MM.1S (cell line): Measurements from ENCODE around the gene CADM4.

Experiments
- DNase-seq: peaks from one replicate; pipeline ENCODE4 v3.0.0-alpha.2; 2015
- H2AFZ ChIP-seq: fragments of 300-600 bp; sonication (generic); 2 replicates; pipeline ENCODE4 v1.6.0; 2016; ENCODE audit warnings: antibody characterized with exemption, low read length
- H3F3A ChIP-seq: fragments of 300-600 bp; sonication (generic); 2 replicates; pipeline ENCODE4 v1.6.1; 2016; ENCODE audit warnings: mild to moderate bottlenecking, antibody characterized with exemption, low read length, moderate library complexity, mixed read lengths; ENCODE audit not compliant: insufficient read depth
- H3K27ac ChIP-seq: fragments of 300-600 bp; sonication (generic); 2 replicates; pipeline ENCODE4 v1.5.1; 2016; ENCODE audit warnings: mild to moderate bottlenecking, low read length
- H3K27me3 ChIP-seq: fragments of 300-600 bp; sonication (generic); replicated peaks from 2 replicates; pipeline ENCODE4 v1.6.0; 2016; ENCODE audit warnings: low read length; ENCODE audit not compliant: insufficient read depth
- H3K36me3 ChIP-seq: fragments of 300-600 bp; sonication (generic); replicated peaks from 2 replicates; pipeline ENCODE4 v1.6.1; 2016; ENCODE audit warnings: mild to moderate bottlenecking, low read length, mixed read lengths; ENCODE audit not compliant: insufficient read depth
- H3K4me1 ChIP-seq: fragments of 300-600 bp; sonication (generic); 2 replicates; pipeline ENCODE4 v1.6.1; 2016; ENCODE audit warnings: low read length, mixed read lengths
- H3K4me2 ChIP-seq: fragments of 300-600 bp; sonication (generic); 2 replicates; pipeline ENCODE4 v1.6.0; 2016; ENCODE audit warnings: low read depth, low read length
- H3K4me3 ChIP-seq: fragments of 300-600 bp; sonication (generic); 2 replicates; pipeline ENCODE4 v1.5.1; 2016; ENCODE audit warnings: low read length, mixed read lengths
- H3K79me2 ChIP-seq: fragments of 300-600 bp; sonication (generic); 2 replicates; pipeline ENCODE4 v1.6.1; 2016; ENCODE audit warnings: mixed run types, low read length, mixed read lengths
- H3K9ac ChIP-seq: fragments of 300-600 bp; sonication (generic); 2 replicates; pipeline ENCODE4 v1.6.1; 2016; ENCODE audit warnings: low read length, mixed read lengths
- H3K9me2 ChIP-seq: fragments of 300-600 bp; sonication (generic); replicated peaks from 2 replicates; pipeline ENCODE4 v1.6.1; 2016; ENCODE audit warnings: mild to moderate bottlenecking, low read length, mixed read lengths; ENCODE audit not compliant: insufficient read depth
- H3K9me3 ChIP-seq: fragments of 300-600 bp; sonication (generic); replicated peaks from 2 replicates; pipeline ENCODE4 v1.6.1; 2016; ENCODE audit warnings: mild to moderate bottlenecking, low read length, mixed read lengths; ENCODE audit not compliant: insufficient read depth
- H4K20me1 ChIP-seq: fragments of 300-600 bp; sonication (generic); 2 replicates; pipeline ENCODE4 v1.6.1; 2016; ENCODE audit warnings: mild to moderate bottlenecking, low read length, moderate library complexity, mixed read lengths; ENCODE audit not compliant: insufficient read depth
- CTCF ChIP-seq: fragments of 300-600 bp; sonication (generic); IDR thresholded peaks from 2 replicates; pipeline ENCODE4 v1.5.1; 2016; ENCODE audit warnings: antibody characterized with exemption, low read length, mixed read lengths
- EZH2 ChIP-seq: fragments of 300-600 bp; sonication (generic); optimal IDR thresholded peaks from 2 replicates; pipeline ENCODE3; 2017; ENCODE audit warnings: low read depth, mild to moderate bottlenecking, antibody characterized with exemption, low read length, mixed read lengths
- EZH2phosphoT487 ChIP-seq: fragments of 300-600 bp; sonication (generic); IDR thresholded peaks from 2 replicates; pipeline ENCODE4 v1.6.1; 2018; ENCODE audit warnings: antibody characterized with exemption, low read length

The CADM4 gene

DNA sequence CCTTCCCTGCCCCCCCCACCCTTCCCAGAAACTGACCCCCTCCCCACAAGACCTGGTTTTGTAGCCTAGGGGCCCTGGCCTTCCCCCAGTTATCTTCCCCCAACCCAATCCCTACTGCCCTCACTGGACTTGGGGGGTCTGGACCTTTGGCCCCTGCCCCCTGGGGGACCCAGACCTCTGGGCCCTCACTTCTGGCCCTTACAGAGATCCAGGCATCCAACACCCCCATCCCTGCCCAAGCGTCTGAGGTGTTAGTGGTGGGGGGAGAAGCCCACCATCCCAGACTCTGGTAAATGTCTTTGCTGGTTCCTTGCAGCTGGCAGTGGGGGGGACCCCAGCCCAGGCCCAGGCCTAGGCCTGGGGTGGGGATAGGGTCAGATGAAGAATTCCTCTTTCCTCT, 16.7 kb downstream of the CADM4 start:
- H3K27ac ChIP-seq = no peak overlapping the region
- H2AFZ ChIP-seq = no peak overlapping the region
- no peak for TF ChIP-seq EZH2phosphoT487
- TF ChIP-seq EZH2 = no peak
- no peak for TF ChIP-seq CTCF
- H3K27me3 ChIP-seq = peaks cover 14% of the 10 kb centered on the region
- peaks cover 11% of the 10 kb centered on the region for H3K79me2 ChIP-seq
- H3K4me2 ChIP-seq = no peak overlapping the region
- no peak overlapping the region for H3K9ac ChIP-seq
- H3K9me2 ChIP-seq = no peaks in the 10 kb centered on the region
- H3K36me3 ChIP-seq = no peaks in the 10 kb centered on the region
- DNase-seq = no peak
- H4K20me1 ChIP-seq = no peaks in the 10 kb centered on the region
- H3K9me3 ChIP-seq = no peaks in the 10 kb centered on the region
- no peak overlapping the region for H3K4me3 ChIP-seq
- H3K4me1 ChIP-seq = peaks cover 7% of the 10 kb centered on the region; the same call in 1 of the 2 replicates
- H3F3A ChIP-seq = peaks cover 16% of the 10 kb centered on the region; the same call in 1 of the 2 replicates

- TF ChIP-seq EZH2 = no peak
- no peak for TF ChIP-seq EZH2phosphoT487
- no peak for TF ChIP-seq CTCF
- H3K79me2 ChIP-seq = peaks cover 17% of the 10 kb centered on the region
- H3K4me2 ChIP-seq = no peak overlapping the region
- peaks cover 6% of the 10 kb centered on the region; the same call in 1 of the 2 replicates for H3K27me3 ChIP-seq
- peaks cover 16% of the 10 kb centered on the region; the same call in 1 of the 2 replicates for H3F3A ChIP-seq
- H3K36me3 ChIP-seq = no peaks in the 10 kb centered on the region
- no peak overlapping the region for H3K27ac ChIP-seq
- no peak for DNase-seq
- H4K20me1 ChIP-seq = no peaks in the 10 kb centered on the region
- H2AFZ ChIP-seq = no peak overlapping the region
- H3K4me3 ChIP-seq = no peak overlapping the region
- H3K9me3 ChIP-seq = no peaks in the 10 kb centered on the region
- no peaks in the 10 kb centered on the region for H3K9me2 ChIP-seq
- H3K9ac ChIP-seq = no peak overlapping the region
- H3K4me1 ChIP-seq = peaks cover 7% of the 10 kb centered on the region; the same call in 1 of the 2 replicates
These were observed 17.6 kb downstream of the CADM4 start for GRCh38 chr19:43622070-43622469.

DNA sequence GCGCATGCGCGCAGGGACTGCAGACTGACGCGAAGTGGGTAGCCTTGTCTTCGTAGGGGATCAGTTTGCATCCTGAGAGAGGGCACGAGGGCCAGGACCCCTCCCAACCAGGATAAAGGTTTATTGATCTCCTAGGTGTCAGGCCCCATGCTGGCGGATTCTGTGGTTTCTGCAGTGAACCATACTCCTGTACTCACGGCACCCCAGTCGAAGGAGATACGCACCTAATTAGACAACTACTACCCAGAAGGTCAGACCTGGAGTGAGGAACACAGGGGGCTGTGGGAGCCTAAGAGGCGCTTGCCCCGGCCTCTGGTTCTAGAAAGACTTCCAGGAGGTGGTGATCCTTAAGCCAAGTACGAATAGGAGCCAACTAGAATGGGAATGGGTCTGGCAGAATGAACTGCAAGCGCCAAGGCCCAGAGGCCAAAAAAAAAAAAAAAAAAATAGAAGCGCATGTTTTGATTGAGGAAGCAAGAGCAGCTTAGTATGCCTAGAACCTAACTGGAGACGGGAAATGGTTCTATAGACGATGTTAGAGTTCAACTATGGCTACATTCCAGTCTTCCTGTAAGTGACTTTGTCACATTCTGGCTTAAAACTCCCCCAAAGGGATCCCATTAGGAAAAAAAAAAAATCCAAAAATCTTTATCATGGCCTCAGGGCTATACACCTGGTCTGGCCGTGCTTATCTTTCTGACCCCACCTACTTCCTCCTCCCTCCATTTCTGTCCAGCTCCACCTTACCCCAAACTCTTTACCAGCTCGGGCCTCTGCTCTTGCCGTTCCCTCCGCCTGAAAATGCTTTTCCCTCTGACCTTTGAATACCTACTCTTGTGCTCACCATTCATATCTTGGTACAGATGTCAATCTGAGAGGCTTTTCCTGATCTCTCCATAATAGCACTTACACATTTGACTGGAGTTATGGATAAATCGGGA, 19.3 kb downstream of the CADM4 start:
- Histone ChIP-seq H3K4me1 (peaks cover 7% of the 10 kb centered on the region; the same call in 1 of the 2 replicates), H3K9me2 (no peaks in the 10 kb centered on the region), H2AFZ (peak overlapping the region; percentile 80), H3K4me3 (peak overlapping the region; percentile 85), H3K79me2 (peaks cover 32% of the 10 kb centered on the region), H3K4me2 (peak overlapping the region; percentile 97), H3K9me3 (no peaks in the 10 kb centered on the region), H3K36me3 (no peaks in the 10 kb centered on the region), H3F3A (peaks cover 16% of the 10 kb centered on the region; the same call in 1 of the 2 replicates), H3K27ac (peak overlapping the region; percentile 93), H3K27me3 (no peaks in the 10 kb centered on the region), H4K20me1 (no peaks in the 10 kb centered on the region), H3K9ac (peak overlapping the region; percentile 95)
- TF ChIP-seq EZH2phosphoT487 (no peak), EZH2 (no peak), CTCF (no peak)
- no peak for DNase-seq
